GM12891 (cell line): Measurements from ENCODE around the gene IQGAP3.

ENCODE experiments used
- DNase-seq: peaks from one replicate; pipeline ENCODE4 v3.0.0; 2011; ENCODE audit warnings: low spot score; ENCODE audit not compliant: insufficient read length
- FAIRE-seq: peaks from 2 replicates; lab custom pipeline; 2011; peaks lifted over from hg19 to GRCh38; lab: Jason Lieb, UNC
- PAX5 ChIP-seq: IDR thresholded peaks from 2 replicates; pipeline ENCODE4 v1.6.1; 2011; ENCODE audit warnings: low read length, moderate library complexity, mild to moderate bottlenecking; ENCODE audit not compliant: insufficient read depth, severe bottlenecking
- POLR2A ChIP-seq: IDR thresholded peaks from 2 replicates; pipeline ENCODE4 v1.6.1; 2011; ENCODE audit warnings: low read depth, low read length, control low read depth
- POLR2AphosphoS5 ChIP-seq: IDR thresholded peaks from 2 replicates; pipeline ENCODE4 v1.6.1; 2011; ENCODE audit warnings: low read depth, low read length, control low read depth
- POU2F2 ChIP-seq: IDR thresholded peaks from 2 replicates; pipeline ENCODE4 v1.6.1; 2011; ENCODE audit warnings: low read depth, mild to moderate bottlenecking, control low read depth, low read length, moderate library complexity
- SPI1 ChIP-seq: IDR thresholded peaks from 2 replicates; pipeline ENCODE4 v1.6.1; 2011; ENCODE audit warnings: low read depth, low read length, control low read depth
- TAF1 ChIP-seq: IDR thresholded peaks from 2 replicates; pipeline ENCODE4 v1.6.1; 2011; ENCODE audit warnings: low read depth, low read length, control low read depth

Gene IQGAP3

GRCh38 chr1:156547434-156547833 lies 24.9 kb downstream of the IQGAP3 start:
- DNase-seq: no peak
- no peak for FAIRE-seq
- no peak for TF ChIP-seq PAX5
- no peak for TF ChIP-seq POLR2AphosphoS5
- TF ChIP-seq TAF1: no peak
- TF ChIP-seq POU2F2: no peak
- TF ChIP-seq SPI1: no peak
- no peak for TF ChIP-seq POLR2A

DNA sequence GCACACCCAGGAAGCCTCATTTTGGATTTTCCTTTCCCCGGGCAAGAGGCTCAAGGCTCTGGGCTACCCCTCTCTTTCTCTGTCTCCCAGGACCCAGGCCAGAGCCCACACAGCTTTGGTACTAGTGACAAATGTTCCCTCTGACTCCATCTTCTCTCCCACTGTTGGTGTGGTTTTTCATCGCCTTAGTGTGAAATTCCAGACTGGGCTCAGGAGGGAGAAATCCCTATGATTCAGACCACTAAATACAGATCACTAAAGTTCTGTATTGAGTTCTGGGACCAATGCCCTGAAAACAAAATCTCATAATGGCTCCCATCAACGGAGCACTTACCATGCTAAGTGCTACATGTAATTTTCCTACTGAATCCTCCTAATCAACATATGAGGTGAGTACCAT lies 26.1 kb downstream of the IQGAP3 start:
- TF ChIP-seq POU2F2 (no peak), PAX5 (no peak)
- FAIRE-seq (no peak), DNase-seq (no peak)

DNA sequence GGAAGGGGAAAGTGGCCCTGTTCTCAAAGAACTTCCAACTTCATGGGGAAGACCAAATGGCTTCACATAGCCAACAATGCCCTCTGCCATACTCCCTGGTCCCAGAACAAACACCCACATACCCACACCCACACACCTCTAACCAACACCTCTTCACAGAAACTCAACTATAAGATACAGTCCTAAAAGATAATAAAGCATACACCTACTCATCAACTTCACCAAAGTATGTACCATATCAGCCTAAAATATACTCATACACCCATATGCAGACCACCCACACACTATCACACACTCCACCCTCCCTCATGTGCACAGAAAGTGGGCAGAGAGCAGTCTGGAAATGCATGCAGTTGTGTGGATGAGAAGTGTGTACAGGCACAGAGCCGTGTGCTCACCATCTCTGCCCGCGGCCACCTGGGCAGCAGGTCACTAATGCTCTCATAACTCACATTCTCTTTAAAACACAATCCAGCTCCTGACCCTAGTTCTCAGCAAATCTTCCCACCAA lies 27.7 kb downstream of the IQGAP3 start:
- DNase-seq (no peak), FAIRE-seq (peak; percentile 45)
- TF ChIP-seq SPI1: no peak
- no peak for TF ChIP-seq PAX5
- no peak for TF ChIP-seq POLR2AphosphoS5
- TF ChIP-seq POU2F2: no peak
- no peak for TF ChIP-seq TAF1
- TF ChIP-seq POLR2A: no peak

DNA sequence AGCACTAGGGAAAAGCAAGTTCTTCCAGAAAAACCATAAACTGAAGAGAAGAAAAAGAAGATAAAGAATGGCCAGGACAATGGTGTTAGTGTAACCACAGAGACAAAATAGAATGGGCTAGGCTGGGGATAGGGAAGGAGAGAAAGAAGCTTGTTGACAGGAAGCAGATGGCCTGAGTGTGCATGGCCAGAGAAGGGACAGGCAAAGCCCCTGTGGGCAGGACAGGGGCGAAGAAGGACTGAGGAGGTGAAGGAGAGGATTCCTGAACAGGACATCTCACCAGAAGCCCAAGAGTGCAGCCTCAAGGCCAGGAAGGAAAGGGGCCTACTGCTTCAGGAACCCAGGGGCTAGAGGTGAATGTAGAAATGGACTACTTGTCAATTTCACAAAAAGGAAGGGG lies 29.3 kb downstream of the IQGAP3 start:
- FAIRE-seq: no peak
- TF ChIP-seq PAX5: no peak
- no peak for TF ChIP-seq SPI1
- TF ChIP-seq POLR2A: no peak

GRCh38 chr1:156540955-156541354 lies 31.4 kb downstream of the IQGAP3 start:
- TF ChIP-seq PAX5: no peak
- TF ChIP-seq POU2F2: no peak
- TF ChIP-seq POLR2A: no peak
- TF ChIP-seq SPI1: no peak
- no peak for TF ChIP-seq TAF1
- TF ChIP-seq POLR2AphosphoS5: no peak
- DNase-seq (no peak), FAIRE-seq (no peak)

More for the DNA sequence above, 29.3 kb downstream of the IQGAP3 start:
- no peak for DNase-seq

GRCh38 chr1:156539818-156540355 lies 32.5 kb downstream of the IQGAP3 start:
- TF ChIP-seq POU2F2 (no peak), POLR2A (no peak), PAX5 (no peak), SPI1 (no peak), POLR2AphosphoS5 (no peak), TAF1 (no peak)
- FAIRE-seq (no peak), DNase-seq (no peak)

GRCh38 chr1:156538711-156539440 lies 33.5 kb downstream of the IQGAP3 start:
- DNase-seq: no peak
- TF ChIP-seq POU2F2 (no peak), POLR2AphosphoS5 (no peak), PAX5 (no peak), TAF1 (no peak), POLR2A (no peak), SPI1 (no peak)
- no peak for FAIRE-seq

DNA sequence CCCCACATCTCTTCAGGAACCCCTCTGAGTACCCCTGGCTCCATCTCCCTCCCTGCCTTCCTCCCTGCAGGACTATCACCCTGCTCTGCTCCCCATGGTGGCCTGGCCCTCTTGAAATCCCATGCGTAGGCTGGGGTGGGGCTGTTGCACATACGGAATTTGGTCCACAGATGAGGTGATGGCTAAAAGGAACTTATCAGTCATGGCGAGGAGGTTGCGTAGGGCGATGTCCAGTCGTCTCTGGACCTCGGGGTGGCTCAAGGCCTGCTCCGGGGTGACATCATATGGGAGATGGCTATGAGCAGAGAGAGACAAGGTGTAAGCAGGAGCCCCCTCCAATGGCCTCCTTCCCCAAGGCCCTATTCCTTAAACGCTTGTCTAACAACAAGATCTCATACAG lies 35.3 kb downstream of the IQGAP3 start:
- TF ChIP-seq POU2F2 (no peak), PAX5 (no peak), TAF1 (no peak), SPI1 (no peak), POLR2A (no peak), POLR2AphosphoS5 (no peak)
- DNase-seq: no peak
- FAIRE-seq: no peak

- no peak for FAIRE-seq
- TF ChIP-seq SPI1 (no peak), POLR2AphosphoS5 (no peak), POLR2A (no peak), PAX5 (no peak), POU2F2 (no peak), TAF1 (no peak)
- no peak for DNase-seq
Measured at GRCh38 chr1:156534424-156535060, 37.8 kb downstream of the IQGAP3 start.
